ENCODE results near the gene VWA5B2. TPM values are rescaled to one million over a fixed set of nuclear protein-coding genes. Genes with fewer than 3 reads are reported as not detected.

VWA5B2 gene
- total and polyA plus RNA-seq, 2 of the 4 experiments (the other 2 are of a cell fraction) = not detected

- Histone ChIP-seq H3K4me2 (ENCODE audit: low read depth, low read length) (no peak overlapping the region), H2BK15ac (ENCODE audit: low read depth, low read length) (no peak overlapping the region), H3K18ac (ENCODE audit: low read depth, low read length) (no peak overlapping the region), H2BK5ac (ENCODE audit: low read depth, low read length, poor library complexity, severe bottlenecking) (no peak overlapping the region), H3K27me3 (ENCODE audit: control insufficient read depth, insufficient read depth, low read length) (peaks cover 9% of the 10 kb centered on the region), H3K56ac (ENCODE audit: extremely low read depth, insufficient read depth, low read length) (no peak overlapping the region), H3K36me3 (ENCODE audit: control insufficient read depth, insufficient read depth, low read length) (no peaks in the 10 kb centered on the region; the same call in 1 of the 2 replicates), H4K91ac (ENCODE audit: insufficient read depth, low read depth, low read length) (no peak overlapping the region), H3K23ac (ENCODE audit: low read depth, low read length) (no peak overlapping the region), H4K5ac (ENCODE audit: low read depth, low read length) (no peak overlapping the region), H2AK5ac (ENCODE audit: low read depth, low read length) (no peak overlapping the region), H3K9ac (ENCODE audit: low read depth, low read length) (no peak overlapping the region), H3K4ac (ENCODE audit: low read depth, low read length) (no peak overlapping the region), H2BK120ac (ENCODE audit: low read depth, low read length) (no peak overlapping the region), H2AFZ (replicated peaks; ENCODE audit: low read length, poor library complexity) (no peak overlapping the region), H3K9me1 (ENCODE audit: insufficient read depth, low read length) (no peaks in the 10 kb centered on the region), H3K9me3 (ENCODE audit: control insufficient read depth, insufficient read depth, low read length) (no peaks in the 10 kb centered on the region), H3K79me1 (ENCODE audit: low read depth in 1 of 2, low read length in 2 of 2) (no peaks in the 10 kb centered on the region), H2AK9ac (replicated peaks; ENCODE audit: low read depth, low read length, poor library complexity) (no peak overlapping the region), H2BK20ac (ENCODE audit: low read depth, low read length) (no peak overlapping the region), H4K20me1 (ENCODE audit: insufficient read depth, low read length) (no peaks in the 10 kb centered on the region), H3K4me1 (ENCODE audit: control insufficient read depth, insufficient read depth, low read length) (no peaks in the 10 kb centered on the region), H4K8ac (ENCODE audit: low read depth in 2 of 2, low read length in 2 of 2) (no peak overlapping the region), H3K14ac (replicated peaks; ENCODE audit: low read depth, low read length) (no peak overlapping the region), H3K4me3 (ENCODE audit: insufficient read depth, low read depth, low read length) (no peak overlapping the region), H3K27ac (ENCODE audit: insufficient read depth, low read length) (no peak overlapping the region)
- ChIA-PET POLR2A (ENCODE audit: unreplicated experiment) (no interaction called here), CTCF (no interaction called here)
- BruUV-seq (replicated peaks) = no TSS peak
- no peak for DNase-seq
- TF ChIP-seq CHD1 (IDR thresholded peaks at IDR 0.05; ENCODE audit: low read depth, low read length) (no peak), MAFK (IDR thresholded peaks at IDR 0.05; ENCODE audit: low read depth, low read length) (no peak), BHLHE40 (IDR thresholded peaks at IDR 0.05; ENCODE audit: low read depth, low read length) (no peak), USF2 (IDR thresholded peaks at IDR 0.05; ENCODE audit: low read depth, low read length) (no peak), POLR2A (IDR thresholded peaks at IDR 0.05; ENCODE audit: low read depth, low read length) (no peak)
- intact Hi-C loops (cut with micrococcal nuclease) = no loop called here
- in situ Hi-C loops (cut with MboI; ENCODE audit: low sequenced_read_pairs) = no loop called here
- no peak for ATAC-seq (ENCODE audit: low read depth)
- dilution Hi-C loops (cut with HindIII; ENCODE audit: low sequenced_read_pairs, unreplicated experiment) = no loop called here
These were observed 28.6 kb upstream of the VWA5B2 start for GRCh38 chr3:184200825-184201224.
